IMR-90 (cell line): ENCODE measurements around the gene OR13C8. TPM values are rescaled to one million over a fixed set of nuclear protein-coding genes. Genes with fewer than 3 reads are reported as not detected.

Experiments used
- ATAC-seq: fragments of 200-7000 bp; cut with Tn5 transposase; 2 replicates; pipeline ENCODE4 v1.9.1; 2020; ENCODE audit warnings: low read depth, mild to moderate bottlenecking, moderate library complexity
- BruUV-seq: library from RNA; stranded (reverse); fragments of 400-500 nt; replicated peaks from 2 replicates; lab custom pipeline; 2021; lab: Mats Ljungman, UMichigan
- CTCF ChIA-PET: fragments of 300-600 bp; formaldehyde crosslinking; extraction: SDS; loops from one replicate; lab custom pipeline; 2021; ENCODE audit warnings: antibody characterized with exemption; lab: Yijun Ruan, JAX
- POLR2A ChIA-PET: fragments of 300-600 bp; sonication (Branson Sonifier 250); formaldehyde crosslinking; loops from one replicate; lab custom pipeline; 2022; ENCODE audit warnings: antibody characterized with exemption; ENCODE audit not compliant: unreplicated experiment; lab: Charles Lee
- DNase-seq: peaks from one replicate; pipeline ENCODE4 v3.0.0; 2013
- H2AFZ ChIP-seq: replicated peaks from 2 replicates; pipeline ENCODE3; 2013; ENCODE audit warnings: low read length, mild to moderate bottlenecking; ENCODE audit not compliant: poor library complexity
- H2AK5ac ChIP-seq: 2 replicates; pipeline ENCODE4 v1.6.1; 2013; ENCODE audit warnings: low read depth, low read length, inconsistent platforms
- H2AK9ac ChIP-seq: replicated peaks from 2 replicates; pipeline ENCODE3; 2013; ENCODE audit warnings: mild to moderate bottlenecking, low read depth, low read length, moderate library complexity; ENCODE audit not compliant: poor library complexity
- H2BK120ac ChIP-seq: 2 replicates; pipeline ENCODE4 v1.6.1; 2013; ENCODE audit warnings: low read depth, low read length, inconsistent platforms
- H2BK15ac ChIP-seq: 3 replicates; pipeline ENCODE4 v1.6.1; 2013; ENCODE audit warnings: low read depth, low read length, inconsistent platforms
- H2BK20ac ChIP-seq: 2 replicates; pipeline ENCODE4 v1.6.1; 2013; ENCODE audit warnings: low read depth, mild to moderate bottlenecking, inconsistent platforms, low read length, moderate library complexity
- H2BK5ac ChIP-seq: 2 replicates; pipeline ENCODE4 v1.6.1; 2013; ENCODE audit warnings: mild to moderate bottlenecking, low read depth, low read length, inconsistent platforms; ENCODE audit not compliant: poor library complexity, severe bottlenecking
- H3K14ac ChIP-seq: replicated peaks from 2 replicates; pipeline ENCODE4 v1.6.1; 2013; ENCODE audit warnings: low read depth, low read length, inconsistent platforms
- H3K18ac ChIP-seq: 2 replicates; pipeline ENCODE4 v1.6.1; 2013; ENCODE audit warnings: low read depth, low read length, control low read depth
- H3K23ac ChIP-seq: 2 replicates; pipeline ENCODE4 v1.6.1; 2013; ENCODE audit warnings: low read depth, low read length, inconsistent platforms
- H3K27ac ChIP-seq: 2 replicates; pipeline ENCODE4 v1.5.1; 2013; ENCODE audit warnings: mild to moderate bottlenecking, control low read depth, low read length; ENCODE audit not compliant: insufficient read depth
- H3K27me3 ChIP-seq: 2 replicates; pipeline ENCODE4 v1.6.1; 2013; ENCODE audit warnings: low read length; ENCODE audit not compliant: control insufficient read depth, insufficient read depth
- H3K36me3 ChIP-seq: 2 replicates; pipeline ENCODE4 v1.6.1; 2013; ENCODE audit warnings: low read length, mixed read lengths; ENCODE audit not compliant: control insufficient read depth, insufficient read depth
- H3K4ac ChIP-seq: 2 replicates; pipeline ENCODE4 v1.6.1; 2013; ENCODE audit warnings: low read depth, low read length, inconsistent platforms
- H3K4me1 ChIP-seq: 2 replicates; pipeline ENCODE4 v1.6.1; 2013; ENCODE audit warnings: low read length, mixed read lengths; ENCODE audit not compliant: control insufficient read depth, insufficient read depth
- H3K4me2 ChIP-seq: 2 replicates; pipeline ENCODE4 v1.6.1; 2013; ENCODE audit warnings: low read depth, mild to moderate bottlenecking, control low read depth, low read length, moderate library complexity
- H3K4me3 ChIP-seq: 2 replicates; pipeline ENCODE4 v1.5.1; 2013; ENCODE audit warnings: low read depth, mild to moderate bottlenecking, control low read depth, low read length, moderate library complexity; ENCODE audit not compliant: insufficient read depth
- H3K56ac ChIP-seq: 2 replicates; pipeline ENCODE4 v1.6.1; 2013; ENCODE audit warnings: low read length, inconsistent platforms; ENCODE audit not compliant: insufficient read depth; ENCODE audit errors: extremely low read depth
- H3K79me1 ChIP-seq, 2 experiments: 2 replicates each; pipeline ENCODE4 v1.6.1; 2013; ENCODE audit warnings: low read length in 2 of 2, inconsistent platforms in 1 of 2, low read depth in 1 of 2
- H3K9ac ChIP-seq: 2 replicates; pipeline ENCODE4 v1.6.1; 2013; ENCODE audit warnings: low read depth, low read length, control low read depth
- H3K9me1 ChIP-seq: 2 replicates; pipeline ENCODE4 v1.6.1; 2013; ENCODE audit warnings: low read length, inconsistent platforms; ENCODE audit not compliant: insufficient read depth
- H3K9me3 ChIP-seq: 2 replicates; pipeline ENCODE4 v1.6.1; 2013; ENCODE audit warnings: low read length; ENCODE audit not compliant: control insufficient read depth, insufficient read depth
- H4K20me1 ChIP-seq: 2 replicates; pipeline ENCODE4 v1.6.1; 2013; ENCODE audit warnings: low read length, inconsistent platforms; ENCODE audit not compliant: insufficient read depth
- H4K5ac ChIP-seq: 2 replicates; pipeline ENCODE4 v1.6.1; 2013; ENCODE audit warnings: mild to moderate bottlenecking, low read depth, low read length, control low read depth
- H4K8ac ChIP-seq, 2 experiments: 2 replicates each; pipeline ENCODE4 v1.6.1; 2013; ENCODE audit warnings: low read depth in 2 of 2, low read length in 2 of 2, control low read depth in 1 of 2, inconsistent platforms in 1 of 2
- H4K91ac ChIP-seq: 2 replicates; pipeline ENCODE4 v1.6.1; 2013; ENCODE audit warnings: low read depth, low read length, inconsistent platforms; ENCODE audit not compliant: insufficient read depth
- BHLHE40 ChIP-seq: fragments of 150-350 bp; IDR thresholded peaks from 2 replicates; pipeline ENCODE4 v1.6.1; 2016; ENCODE audit warnings: mild to moderate bottlenecking, low read depth, low read length
- CEBPB ChIP-seq: IDR thresholded peaks from 2 replicates; pipeline ENCODE4 v1.6.1; 2012; ENCODE audit warnings: low read depth, low read length, improper control_type of control experiment
- CHD1 ChIP-seq: IDR thresholded peaks from 2 replicates; pipeline ENCODE4 v1.6.1; 2012; ENCODE audit warnings: low read depth, low read length, improper control_type of control experiment
- FOS ChIP-seq: fragments of 150-350 bp; IDR thresholded peaks from 2 replicates; pipeline ENCODE4 v1.6.1; 2016; ENCODE audit warnings: low read depth, low read length
- MAFK ChIP-seq: IDR thresholded peaks from 2 replicates; pipeline ENCODE4 v1.6.1; 2012; ENCODE audit warnings: low read depth, low read length, improper control_type of control experiment
- MAZ ChIP-seq: IDR thresholded peaks from 2 replicates; pipeline ENCODE4 v1.6.1; 2012; ENCODE audit warnings: low read depth, mild to moderate bottlenecking, low read length, improper control_type of control experiment, moderate library complexity, borderline replicate concordance
- MXI1 ChIP-seq: IDR thresholded peaks from 2 replicates; pipeline ENCODE4 v1.6.1; 2012; ENCODE audit warnings: low read depth, mild to moderate bottlenecking, low read length, moderate library complexity, borderline replicate concordance
- NFE2L2 ChIP-seq: fragments of 150-350 bp; IDR thresholded peaks from 2 replicates; pipeline ENCODE4 v1.6.1; 2016; ENCODE audit warnings: low read depth, mild to moderate bottlenecking, low read length
- POLR2A ChIP-seq: IDR thresholded peaks from 2 replicates; pipeline ENCODE4 v1.6.1; 2012; ENCODE audit warnings: mild to moderate bottlenecking, low read depth, low read length
- RCOR1 ChIP-seq: IDR thresholded peaks from 2 replicates; pipeline ENCODE4 v1.6.1; 2012; ENCODE audit warnings: mild to moderate bottlenecking, low read length, improper control_type of control experiment; ENCODE audit not compliant: insufficient replicate concordance
- RFX5 ChIP-seq: IDR thresholded peaks from 2 replicates; pipeline ENCODE4 v1.8.0; 2012; ENCODE audit warnings: low read depth, mild to moderate bottlenecking, low read length, moderate library complexity
- SMC3 ChIP-seq: fragments of 150-350 bp; IDR thresholded peaks from 2 replicates; pipeline ENCODE4 v1.6.1; 2016; ENCODE audit warnings: low read depth, mild to moderate bottlenecking, antibody characterized with exemption, low read length, moderate library complexity
- WGBS, 2 experiments: methylation state at CpG; one replicate each; pipeline versions ENCODE4 v1.1.5 to v1.1.7; 2013; ENCODE audit warnings: missing lambda C conversion rate in 2 of 2; ENCODE audit not compliant: insufficient read length in 1 of 2; ENCODE audit errors: extremely low coverage in 2 of 2; 5-methylcytosine and 5-hydroxymethylcytosine counted together
- dilution Hi-C: fragments of 300-500 bp; cut with HindIII; formaldehyde crosslinking; loops from one replicate; pipeline ENCODE4 v1.14.3; 2018; ENCODE audit warnings: low sequenced_read_pairs; ENCODE audit not compliant: unreplicated experiment
- in situ Hi-C: fragments of 300-500 bp; cut with MboI; formaldehyde crosslinking; loops from 3 replicates; pipeline ENCODE4 v1.14.3; 2019; ENCODE audit warnings: low sequenced_read_pairs, inconsistent platforms, mixed read lengths
- intact Hi-C: fragments of 100-400 bp; cut with micrococcal nuclease; formaldehyde crosslinking; loops from 2 replicates; pipeline ENCODE4 v1.10.0; 2022
- polyA plus RNA-seq, 3 experiments: library from polyadenylated mRNA; depleted of rRNA; stranded (reverse); fragments of >200 nt; gene quantifications; 2 replicates each; pipeline ENCODE4 v1.2.3, GENCODE V29; 2012; ENCODE audit warnings: low replicate concordance in 1 of 3
- total RNA-seq: library from RNA; depleted of rRNA; stranded (reverse); fragments of >200 nt; gene quantifications from 2 replicates; pipeline ENCODE4 v1.2.3, GENCODE V29; 2012
- TF ChIP-seq, protein P1 (sequence below): fragments of 150-350 bp; IDR thresholded peaks from 2 replicates; pipeline ENCODE4 v1.6.1; 2016; ENCODE audit warnings: low read depth, mild to moderate bottlenecking, low read length, moderate library complexity, borderline replicate concordance
- TF ChIP-seq, protein P2 (sequence below): fragments of 150-350 bp; IDR thresholded peaks from 2 replicates; pipeline ENCODE4 v1.6.1; 2017; ENCODE audit warnings: mild to moderate bottlenecking, antibody characterized with exemption, low read length, low read depth
- TF ChIP-seq, protein P3 (sequence below): conservative IDR thresholded peaks from 2 replicates; pipeline ENCODE4 v1.5.1; 2012; ENCODE audit warnings: mild to moderate bottlenecking, low read depth, low read length, improper control_type of control experiment

The OR13C8 gene
- total and polyA plus RNA-seq, 2 of the 4 experiments (the other 2 are of a cell fraction): not detected

DNA sequence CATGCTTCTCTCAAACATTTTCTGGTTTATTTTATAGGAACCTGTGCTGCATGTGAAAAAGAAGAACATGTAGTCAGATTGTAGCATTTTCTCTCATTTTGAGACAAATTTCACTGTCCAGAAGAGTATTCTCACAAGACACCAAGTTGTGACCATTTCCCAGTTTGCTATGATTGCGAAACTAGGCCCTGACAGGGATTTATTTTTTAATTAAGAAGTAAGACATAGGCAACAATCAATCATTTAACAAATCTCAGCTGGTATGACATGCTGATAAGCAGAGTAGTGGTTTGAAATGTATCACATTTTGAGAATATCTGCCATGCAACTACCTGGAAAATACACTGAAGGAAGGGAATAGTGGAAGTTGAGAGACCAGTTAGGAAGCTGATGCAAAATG lies 11.6 kb downstream of the OR13C8 start:
- CTCF ChIA-PET: no interaction called here
- no TSS peak for BruUV-seq
- no peaks in the 10 kb centered on the region for H3K27me3 ChIP-seq

More for the DNA sequence above, 11.6 kb downstream of the OR13C8 start:
- in situ Hi-C loops: no loop called here
- Histone ChIP-seq H2AK9ac (no peak overlapping the region), H3K4me1 (no peaks in the 10 kb centered on the region), H4K5ac (no peak overlapping the region), H3K9me1 (no peaks in the 10 kb centered on the region), H2AFZ (no peak overlapping the region), H3K79me1 (no peaks in the 10 kb centered on the region), H3K36me3 (no peaks in the 10 kb centered on the region), H3K4ac (no peak overlapping the region), H4K91ac (no peak overlapping the region), H3K14ac (no peak overlapping the region), H3K4me3 (no peak overlapping the region), H3K23ac (no peak overlapping the region), H2BK5ac (no peak overlapping the region), H4K20me1 (no peaks in the 10 kb centered on the region), H3K9ac (no peak overlapping the region), H3K18ac (no peak overlapping the region), H3K27ac (no peak overlapping the region), H2BK15ac (no peak overlapping the region), H3K56ac (no peak overlapping the region), H2BK20ac (no peak overlapping the region), H3K4me2 (no peak overlapping the region), H3K9me3 (no peaks in the 10 kb centered on the region), H2AK5ac (no peak overlapping the region), H4K8ac (no peak overlapping the region), H2BK120ac (no peak overlapping the region)
- ATAC-seq (no peak), DNase-seq (no peak)
- intact Hi-C loops: no loop called here
- WGBS, 2 experiments: no CpG with 5 or more reads among the region's 1 CpG
- dilution Hi-C loops: no loop called here
- POLR2A ChIA-PET: no interaction called here
- TF ChIP-seq MXI1 (no peak), CEBPB (no peak), RCOR1 (no peak), FOS (no peak), SMC3 (no peak), RFX5 (no peak), MAZ (no peak), MAFK (no peak), POLR2A (no peak), CHD1 (no peak), NFE2L2 (no peak), BHLHE40 (no peak)
- TF ChIP-seq, protein P1, sequence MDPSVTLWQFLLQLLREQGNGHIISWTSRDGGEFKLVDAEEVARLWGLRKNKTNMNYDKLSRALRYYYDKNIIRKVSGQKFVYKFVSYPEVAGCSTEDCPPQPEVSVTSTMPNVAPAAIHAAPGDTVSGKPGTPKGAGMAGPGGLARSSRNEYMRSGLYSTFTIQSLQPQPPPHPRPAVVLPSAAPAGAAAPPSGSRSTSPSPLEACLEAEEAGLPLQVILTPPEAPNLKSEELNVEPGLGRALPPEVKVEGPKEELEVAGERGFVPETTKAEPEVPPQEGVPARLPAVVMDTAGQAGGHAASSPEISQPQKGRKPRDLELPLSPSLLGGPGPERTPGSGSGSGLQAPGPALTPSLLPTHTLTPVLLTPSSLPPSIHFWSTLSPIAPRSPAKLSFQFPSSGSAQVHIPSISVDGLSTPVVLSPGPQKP: no peak
- TF ChIP-seq, protein P2, sequence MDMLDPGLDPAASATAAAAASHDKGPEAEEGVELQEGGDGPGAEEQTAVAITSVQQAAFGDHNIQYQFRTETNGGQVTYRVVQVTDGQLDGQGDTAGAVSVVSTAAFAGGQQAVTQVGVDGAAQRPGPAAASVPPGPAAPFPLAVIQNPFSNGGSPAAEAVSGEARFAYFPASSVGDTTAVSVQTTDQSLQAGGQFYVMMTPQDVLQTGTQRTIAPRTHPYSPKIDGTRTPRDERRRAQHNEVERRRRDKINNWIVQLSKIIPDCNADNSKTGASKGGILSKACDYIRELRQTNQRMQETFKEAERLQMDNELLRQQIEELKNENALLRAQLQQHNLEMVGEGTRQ: no peak
- TF ChIP-seq, protein P3, sequence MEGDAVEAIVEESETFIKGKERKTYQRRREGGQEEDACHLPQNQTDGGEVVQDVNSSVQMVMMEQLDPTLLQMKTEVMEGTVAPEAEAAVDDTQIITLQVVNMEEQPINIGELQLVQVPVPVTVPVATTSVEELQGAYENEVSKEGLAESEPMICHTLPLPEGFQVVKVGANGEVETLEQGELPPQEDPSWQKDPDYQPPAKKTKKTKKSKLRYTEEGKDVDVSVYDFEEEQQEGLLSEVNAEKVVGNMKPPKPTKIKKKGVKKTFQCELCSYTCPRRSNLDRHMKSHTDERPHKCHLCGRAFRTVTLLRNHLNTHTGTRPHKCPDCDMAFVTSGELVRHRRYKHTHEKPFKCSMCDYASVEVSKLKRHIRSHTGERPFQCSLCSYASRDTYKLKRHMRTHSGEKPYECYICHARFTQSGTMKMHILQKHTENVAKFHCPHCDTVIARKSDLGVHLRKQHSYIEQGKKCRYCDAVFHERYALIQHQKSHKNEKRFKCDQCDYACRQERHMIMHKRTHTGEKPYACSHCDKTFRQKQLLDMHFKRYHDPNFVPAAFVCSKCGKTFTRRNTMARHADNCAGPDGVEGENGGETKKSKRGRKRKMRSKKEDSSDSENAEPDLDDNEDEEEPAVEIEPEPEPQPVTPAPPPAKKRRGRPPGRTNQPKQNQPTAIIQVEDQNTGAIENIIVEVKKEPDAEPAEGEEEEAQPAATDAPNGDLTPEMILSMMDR: no peak
